Spleen (tissue), 7 donors: Measurements from ENCODE around the gene CIB1.

Experiments used
- POLR2AphosphoS5 ChIP-seq, 3 donors: sonication (generic); formaldehyde crosslinking; IDR thresholded peaks; one replicate each; pipeline ENCODE4 v1.5.1; 2017; ENCODE audit warnings: antibody characterized with exemption in 3 of 3
- TF ChIP-seq, protein P1 (sequence below), 11 experiments: fragments of 200-600 bp in 7 of 11; fragments of 450-650 bp in 4 of 11; sonication (generic) in 4 of 11; IDR thresholded peaks in 8 of 11; conservative IDR thresholded peaks in 3 of 11; 1 replicate in 7 of 11; 2 replicates in 4 of 11; pipeline versions ENCODE4 v1.4.0 to v1.8.0; 2016 to 2021; ENCODE audit warnings: antibody characterized with exemption in 11 of 11, inconsistent platforms in 4 of 11, mild to moderate bottlenecking in 1 of 11
- donor health status: DM: no; HTN: no; CAD: no; lungs with moderate emphysema.
- donor health status: DM: no; HTN: no; CAD: no.
- donor health status: DM: no; HTN: no; CAD: no.

DNA sequence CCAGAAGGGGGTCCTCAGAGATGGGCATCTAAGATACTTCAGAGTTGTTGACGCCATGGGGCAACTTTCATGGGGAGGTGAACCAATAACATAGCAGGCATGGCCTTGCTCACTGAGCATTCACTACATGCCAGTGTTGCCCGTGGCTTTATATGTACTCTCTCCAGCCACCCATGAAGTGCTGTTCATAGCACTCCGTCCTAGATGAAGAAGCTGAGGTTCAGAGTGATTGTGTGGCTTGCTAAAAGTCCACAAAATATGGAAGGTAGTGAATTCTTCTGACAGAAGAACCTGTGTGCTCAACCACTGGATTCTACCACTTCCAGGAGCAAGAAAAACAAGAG lies 42.4 kb downstream of the CIB1 start:
- TF ChIP-seq, protein P1, sequence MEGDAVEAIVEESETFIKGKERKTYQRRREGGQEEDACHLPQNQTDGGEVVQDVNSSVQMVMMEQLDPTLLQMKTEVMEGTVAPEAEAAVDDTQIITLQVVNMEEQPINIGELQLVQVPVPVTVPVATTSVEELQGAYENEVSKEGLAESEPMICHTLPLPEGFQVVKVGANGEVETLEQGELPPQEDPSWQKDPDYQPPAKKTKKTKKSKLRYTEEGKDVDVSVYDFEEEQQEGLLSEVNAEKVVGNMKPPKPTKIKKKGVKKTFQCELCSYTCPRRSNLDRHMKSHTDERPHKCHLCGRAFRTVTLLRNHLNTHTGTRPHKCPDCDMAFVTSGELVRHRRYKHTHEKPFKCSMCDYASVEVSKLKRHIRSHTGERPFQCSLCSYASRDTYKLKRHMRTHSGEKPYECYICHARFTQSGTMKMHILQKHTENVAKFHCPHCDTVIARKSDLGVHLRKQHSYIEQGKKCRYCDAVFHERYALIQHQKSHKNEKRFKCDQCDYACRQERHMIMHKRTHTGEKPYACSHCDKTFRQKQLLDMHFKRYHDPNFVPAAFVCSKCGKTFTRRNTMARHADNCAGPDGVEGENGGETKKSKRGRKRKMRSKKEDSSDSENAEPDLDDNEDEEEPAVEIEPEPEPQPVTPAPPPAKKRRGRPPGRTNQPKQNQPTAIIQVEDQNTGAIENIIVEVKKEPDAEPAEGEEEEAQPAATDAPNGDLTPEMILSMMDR (IDR thresholded peaks at IDR 0.05 in 8 of 11, conservative IDR thresholded peaks at IDR 0.05 in 3 of 11): no peak
- TF ChIP-seq POLR2AphosphoS5 (IDR thresholded peaks at IDR 0.05): no peak
